Gastroesophageal sphincter (tissue), 4 donors: ENCODE data around the gene PDGFB. TPM values are rescaled to one million over a fixed set of nuclear protein-coding genes. Genes with fewer than 3 reads are reported as not detected.

Experiments
- ATAC-seq: fragments of 150-250 bp; one replicate; pipeline ENCODE4 v1.9.1; 2016; ENCODE audit warnings: mild to moderate bottlenecking, moderate library complexity
- H3K27ac ChIP-seq, 4 donors: fragments of 200-600 bp; sonication (generic) in 3 of 4; 1 replicate in 3 of 4; 2 replicates in 1 of 4; pipeline ENCODE4 v1.5.1; 2016 to 2019
- H3K27me3 ChIP-seq: fragments of 200-600 bp; sonication (generic); one replicate; pipeline ENCODE4 v1.5.1; 2019
- H3K36me3 ChIP-seq, 2 donors: fragments of 200-600 bp; sonication (generic); one replicate each; pipeline ENCODE4 v1.5.1; 2019; ENCODE audit warnings: control low read depth in 1 of 2
- H3K4me1 ChIP-seq, 3 donors: fragments of 200-600 bp; sonication (generic); 1 replicate in 2 of 3; 2 replicates in 1 of 3; pipeline ENCODE4 v1.5.1; 2016 to 2019; ENCODE audit warnings: control low read depth in 2 of 3
- H3K4me3 ChIP-seq, 2 donors: fragments of 200-600 bp; sonication (generic); one replicate each; pipeline ENCODE4 v1.5.1; 2019; ENCODE audit warnings: mild to moderate bottlenecking in 1 of 2, moderate library complexity in 1 of 2
- H3K9me3 ChIP-seq, 3 donors: fragments of 200-600 bp; sonication (generic); one replicate each; pipeline ENCODE4 v1.5.1; 2017 to 2019; ENCODE audit warnings: control low read depth in 2 of 3
- EP300 ChIP-seq: sonication (generic); formaldehyde crosslinking; IDR thresholded peaks from one replicate; pipeline ENCODE4 v1.6.1; 2017; ENCODE audit warnings: antibody characterized with exemption, mild to moderate bottlenecking
- POLR2A ChIP-seq, 2 donors: fragments of 450-650 bp; IDR thresholded peaks; one replicate each; pipeline ENCODE4 v1.6.1; 2017; ENCODE audit warnings: antibody characterized with exemption in 2 of 2, mild to moderate bottlenecking in 2 of 2, moderate library complexity in 1 of 2
- POLR2AphosphoS5 ChIP-seq: sonication (generic); formaldehyde crosslinking; IDR thresholded peaks from one replicate; pipeline ENCODE4 v1.6.1; 2017; ENCODE audit warnings: antibody characterized with exemption
- WGBS, 2 donors: methylation state at CpG; one replicate each; pipeline ENCODE4 v1.1.5; 2018; ENCODE audit warnings: low coverage in 1 of 2; 5-methylcytosine and 5-hydroxymethylcytosine counted together
- total RNA-seq, 4 donors: library from RNA; depleted of rRNA; stranded (reverse); fragments of >200 nt; gene quantifications; one replicate each; pipeline ENCODE4 v1.1.0, GENCODE V29; 2016
- TF ChIP-seq, protein P1 (sequence below), 4 experiments: fragments of 200-600 bp in 2 of 4; fragments of 450-650 bp in 2 of 4; sonication (generic) in 1 of 4; IDR thresholded peaks; one replicate each; pipeline ENCODE4 v1.5.1; 2017 to 2019; ENCODE audit warnings: antibody characterized with exemption in 4 of 4, mild to moderate bottlenecking in 2 of 4, moderate library complexity in 2 of 4

PDGFB gene
- total RNA-seq, 4 donors from 2014 or later: 7.1 to 27.9 (median 15.1) TPM

DNA sequence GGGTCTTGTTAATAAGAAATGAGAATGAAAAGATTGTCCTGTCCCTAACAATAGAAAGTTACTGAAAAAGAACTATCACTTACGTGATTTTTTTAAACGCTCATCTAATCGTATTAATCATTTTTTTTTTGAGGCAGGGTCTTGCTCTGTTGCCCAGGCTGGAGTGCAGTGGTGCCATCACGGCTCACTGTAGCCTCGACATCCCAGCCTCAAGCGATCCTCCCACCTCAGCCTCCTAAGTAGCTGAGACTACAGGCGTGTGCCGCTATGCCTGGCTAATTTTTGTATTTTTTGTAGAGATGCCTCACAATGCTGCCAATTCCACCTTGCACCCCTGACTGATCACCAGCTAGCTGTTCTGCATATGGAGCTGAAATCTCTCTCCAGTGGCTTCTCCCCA lies 15.7 kb downstream of the PDGFB start:
- no peak overlapping the region for H3K4me3 ChIP-seq
- peaks cover 0 to 29% (median 2%) of the 10 kb centered on the region in 3 donors for H3K4me1 ChIP-seq
- H3K9me3 ChIP-seq: no peaks in the 10 kb centered on the region
- WGBS, 2 donors: 80 to 85% methylated on average over 2 to 6 of the region's 8 CpGs
- no peak overlapping the region for H3K27ac ChIP-seq
- TF ChIP-seq, protein P1, sequence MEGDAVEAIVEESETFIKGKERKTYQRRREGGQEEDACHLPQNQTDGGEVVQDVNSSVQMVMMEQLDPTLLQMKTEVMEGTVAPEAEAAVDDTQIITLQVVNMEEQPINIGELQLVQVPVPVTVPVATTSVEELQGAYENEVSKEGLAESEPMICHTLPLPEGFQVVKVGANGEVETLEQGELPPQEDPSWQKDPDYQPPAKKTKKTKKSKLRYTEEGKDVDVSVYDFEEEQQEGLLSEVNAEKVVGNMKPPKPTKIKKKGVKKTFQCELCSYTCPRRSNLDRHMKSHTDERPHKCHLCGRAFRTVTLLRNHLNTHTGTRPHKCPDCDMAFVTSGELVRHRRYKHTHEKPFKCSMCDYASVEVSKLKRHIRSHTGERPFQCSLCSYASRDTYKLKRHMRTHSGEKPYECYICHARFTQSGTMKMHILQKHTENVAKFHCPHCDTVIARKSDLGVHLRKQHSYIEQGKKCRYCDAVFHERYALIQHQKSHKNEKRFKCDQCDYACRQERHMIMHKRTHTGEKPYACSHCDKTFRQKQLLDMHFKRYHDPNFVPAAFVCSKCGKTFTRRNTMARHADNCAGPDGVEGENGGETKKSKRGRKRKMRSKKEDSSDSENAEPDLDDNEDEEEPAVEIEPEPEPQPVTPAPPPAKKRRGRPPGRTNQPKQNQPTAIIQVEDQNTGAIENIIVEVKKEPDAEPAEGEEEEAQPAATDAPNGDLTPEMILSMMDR (IDR thresholded peaks at IDR 0.05): no peak
- TF ChIP-seq EP300: no peak
- no peak for TF ChIP-seq POLR2AphosphoS5
- no peak for TF ChIP-seq POLR2A (IDR thresholded peaks at IDR 0.05)
- ATAC-seq: no peak
- H3K27me3 ChIP-seq: peaks cover 4% of the 10 kb centered on the region
- peaks cover 0 to 71% of the 10 kb centered on the region in 2 donors for H3K36me3 ChIP-seq

DNA sequence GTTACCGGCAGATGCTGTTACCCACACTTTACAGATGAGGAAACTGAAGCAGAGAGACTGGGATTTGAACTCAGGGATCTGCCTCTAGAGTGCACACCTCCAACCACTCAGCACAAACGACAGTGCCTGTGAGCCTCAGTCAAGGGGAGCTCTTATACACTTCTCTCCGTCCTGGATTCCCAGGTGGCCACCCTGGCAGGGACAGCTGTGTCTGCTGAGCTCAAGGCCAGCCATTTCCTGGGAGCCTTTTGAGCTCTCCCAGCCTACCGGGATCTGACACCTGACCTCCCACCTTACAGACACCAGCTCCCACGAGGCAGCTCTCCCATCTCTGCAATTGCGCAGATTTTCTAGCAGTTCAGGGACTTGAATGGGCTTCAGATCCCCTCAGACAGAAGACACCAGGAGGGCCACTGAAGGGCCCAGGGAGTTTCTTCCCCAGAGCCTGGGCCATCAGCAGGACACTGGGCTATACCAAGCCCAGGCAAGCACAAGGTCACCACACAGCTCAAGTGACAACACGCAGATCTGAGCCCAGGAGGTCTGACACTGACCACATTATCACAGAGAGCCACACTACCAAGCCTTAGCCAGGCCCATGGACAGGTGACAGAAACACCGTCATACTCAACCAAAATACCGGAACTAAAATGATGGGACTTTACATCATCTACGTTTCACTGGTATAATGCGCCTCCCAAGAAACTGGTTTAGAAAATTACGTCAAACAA lies 17.1 kb downstream of the PDGFB start:
- H3K4me3 ChIP-seq: no peak overlapping the region
- no peak overlapping the region for H3K27ac ChIP-seq
- no peak for ATAC-seq
- peaks cover 0 to 83% of the 10 kb centered on the region in 2 donors for H3K36me3 ChIP-seq
- peaks cover 0 to 15% (median 0%) of the 10 kb centered on the region in 3 donors for H3K4me1 ChIP-seq
- H3K27me3 ChIP-seq: no peaks in the 10 kb centered on the region
- 68 to 91% methylated on average over 5 to 6 of the region's 12 CpGs for WGBS, 2 donors
- H3K9me3 ChIP-seq: no peaks in the 10 kb centered on the region
- TF ChIP-seq POLR2A (IDR thresholded peaks at IDR 0.05): no peak
- TF ChIP-seq EP300: no peak
- TF ChIP-seq POLR2AphosphoS5: no peak
- TF ChIP-seq, protein P1 (IDR thresholded peaks at IDR 0.05): no peak

- Histone ChIP-seq H3K36me3 (peaks cover 0 to 83% of the 10 kb centered on the region in 2 donors), H3K27me3 (peaks cover 6% of the 10 kb centered on the region), H3K4me3 (no peak overlapping the region), H3K4me1 (peaks cover 0 to 11% (median 0%) of the 10 kb centered on the region in 3 donors), H3K27ac (no peak overlapping the region), H3K9me3 (peaks cover 0 to 8% (median 0%) of the 10 kb centered on the region in 3 donors)
- WGBS, 2 donors: 80 to 91% methylated on average over 1 to 4 of the region's 6 CpGs
- no peak for ATAC-seq
- TF ChIP-seq, protein P1 (IDR thresholded peaks at IDR 0.05): no peak
- TF ChIP-seq POLR2AphosphoS5 (no peak), EP300 (no peak), POLR2A (IDR thresholded peaks at IDR 0.05) (no peak)
Measured at GRCh38 chr22:39226353-39226752, 18.4 kb downstream of the PDGFB start.

DNA sequence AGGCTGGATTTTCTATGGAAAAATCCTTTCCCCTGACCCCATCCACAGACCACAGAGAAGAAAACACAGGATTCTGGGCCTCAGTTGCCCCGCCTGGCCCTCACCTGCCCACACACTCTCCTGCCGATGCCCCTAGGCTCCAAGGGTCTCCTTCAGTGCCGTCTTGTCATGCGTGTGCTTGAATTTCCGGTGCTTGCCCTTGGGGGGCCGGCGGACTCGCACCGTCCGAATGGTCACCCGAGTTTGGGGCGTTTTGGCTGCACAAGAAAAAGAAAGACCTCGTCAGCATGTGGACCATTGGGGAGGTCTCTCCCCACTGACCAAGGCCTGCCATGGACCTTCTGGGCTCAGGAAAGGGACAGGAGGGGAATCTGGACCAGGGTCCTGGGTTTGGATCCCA lies 19.2 kb downstream of the PDGFB start:
- Histone ChIP-seq H3K9me3 (peaks cover 0 to 8% (median 0%) of the 10 kb centered on the region in 3 donors), H3K4me3 (no peak overlapping the region), H3K4me1 (peaks cover 0 to 8% (median 0%) of the 10 kb centered on the region in 3 donors), H3K27ac (no peak overlapping the region), H3K36me3 (peaks cover 0 to 79% of the 10 kb centered on the region in 2 donors), H3K27me3 (peaks cover 6% of the 10 kb centered on the region)
- no peak for ATAC-seq
- 91% methylated on average over 4 of the region's 13 CpGs; no CpG with 5 or more reads in 1 of the 2 donors for WGBS, 2 donors
- TF ChIP-seq, protein P1 (IDR thresholded peaks at IDR 0.05): no peak
- TF ChIP-seq POLR2AphosphoS5 (no peak), POLR2A (IDR thresholded peaks at IDR 0.05) (no peak), EP300 (no peak)

DNA sequence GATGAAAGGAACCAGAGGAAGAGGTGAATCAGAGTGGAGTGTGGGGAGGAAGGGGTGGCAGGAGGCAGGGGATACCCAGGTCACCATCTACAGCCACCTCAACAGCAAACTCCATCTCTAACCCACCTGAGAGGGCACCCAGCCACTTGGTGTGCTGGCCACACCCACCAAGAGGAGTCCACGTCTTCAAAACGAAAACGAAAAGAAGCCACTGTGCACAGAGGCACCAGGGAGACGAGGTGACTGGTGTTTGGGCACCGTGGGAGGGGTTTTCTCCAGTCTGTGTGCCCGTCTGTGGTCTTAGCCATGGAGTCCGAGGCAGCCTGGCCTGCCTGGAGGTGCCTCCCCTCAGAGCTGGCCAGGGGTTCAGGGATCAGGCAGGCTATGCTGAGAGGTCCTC lies 20.2 kb downstream of the PDGFB start:
- no peaks in the 10 kb centered on the region for H3K4me1 ChIP-seq
- H3K4me3 ChIP-seq: no peak overlapping the region
- no peak for ATAC-seq
- TF ChIP-seq POLR2AphosphoS5 (no peak), POLR2A (IDR thresholded peaks at IDR 0.05) (no peak), EP300 (no peak)
- TF ChIP-seq, protein P1 (IDR thresholded peaks at IDR 0.05): no peak
- peaks cover 8% of the 10 kb centered on the region for H3K27me3 ChIP-seq
- H3K36me3 ChIP-seq: peaks cover 0 to 69% of the 10 kb centered on the region in 2 donors
- H3K27ac ChIP-seq: no peak overlapping the region
- 75% methylated on average over 3 of the region's 7 CpGs; no CpG with 5 or more reads in 1 of the 2 donors for WGBS, 2 donors
- H3K9me3 ChIP-seq: peaks cover 0 to 8% (median 0%) of the 10 kb centered on the region in 3 donors
